ENCODE results near the gene MSI2. TPM values are rescaled to one million over a fixed set of nuclear protein-coding genes. Genes with fewer than 3 reads are reported as not detected.

The MSI2 gene
- total RNA-seq, 6 experiments from 2014 or later: 12.0 to 22.6 (median 19.4) TPM

GRCh38 chr17:57528058-57528451 lies 271.7 kb downstream of the MSI2 start:
- DNase-seq: no peak
- TF ChIP-seq CTCF (IDR thresholded peaks at IDR 0.05) (no peak), POLR2A (IDR thresholded peaks at IDR 0.05) (no peak)
- no peak overlapping the region for H3K27ac ChIP-seq
- no peak overlapping the region for H3K4me3 ChIP-seq
- intact Hi-C loops (cut with DNase I): no loop called here
- peaks cover 0 to 25% (median 6%) of the 10 kb centered on the region in 4 donors for H3K4me1 ChIP-seq
- H3K9me3 ChIP-seq: no peaks in the 10 kb centered on the region
- ATAC-seq: no peak
- H3K27me3 ChIP-seq: no peaks in the 10 kb centered on the region
- WGBS (ENCODE audit: insufficient coverage, low coverage, low lambda C conversion rate, missing lambda C conversion rate): 85% methylated on average over 6 of the region's 7 CpGs
- H3K36me3 ChIP-seq: no peaks in the 10 kb centered on the region

- 69% methylated on average over 3 of the region's 3 CpGs for WGBS (ENCODE audit: insufficient coverage, low coverage, low lambda C conversion rate, missing lambda C conversion rate)
- ATAC-seq (no peak), DNase-seq (no peak)
- no peak overlapping the region for H3K4me3 ChIP-seq
- peaks cover 0 to 33% (median 6%) of the 10 kb centered on the region in 4 donors for H3K4me1 ChIP-seq
- H3K27me3 ChIP-seq: no peaks in the 10 kb centered on the region
- intact Hi-C loops (cut with DNase I): no loop called here
- no peaks in the 10 kb centered on the region for H3K9me3 ChIP-seq
- no peaks in the 10 kb centered on the region for H3K36me3 ChIP-seq
- no peak for TF ChIP-seq POLR2A (IDR thresholded peaks at IDR 0.05)
- TF ChIP-seq CTCF (IDR thresholded peaks at IDR 0.05): no peak
- H3K27ac ChIP-seq: no peak overlapping the region
Observed at GRCh38 chr17:57530026-57530425, 273.7 kb downstream of the MSI2 start.

DNA sequence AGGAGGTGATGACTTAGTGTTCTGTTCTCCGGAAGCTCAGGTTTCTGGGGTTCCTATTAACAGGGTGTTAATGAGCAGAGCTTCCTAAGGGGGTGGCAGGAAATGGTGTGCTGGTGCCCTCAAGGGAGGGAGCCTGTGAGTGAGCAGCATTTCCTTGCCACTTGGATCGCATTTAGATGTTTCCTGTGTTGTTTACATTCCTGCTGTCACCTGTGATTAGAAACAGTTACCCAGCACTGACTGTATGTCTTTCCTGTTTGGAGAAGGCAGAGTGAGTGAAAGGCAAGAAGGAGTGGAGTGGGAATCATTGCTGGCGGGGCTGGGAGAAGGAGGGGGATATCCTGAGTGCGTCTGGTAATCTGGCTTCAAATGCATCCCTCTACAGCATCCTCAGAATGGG lies 274.2 kb downstream of the MSI2 start:
- Histone ChIP-seq H3K9me3 (no peaks in the 10 kb centered on the region), H3K27ac (no peak overlapping the region), H3K36me3 (no peaks in the 10 kb centered on the region), H3K4me3 (no peak overlapping the region), H3K4me1 (peaks cover 0 to 37% (median 7%) of the 10 kb centered on the region in 4 donors), H3K27me3 (no peaks in the 10 kb centered on the region)
- no peak for TF ChIP-seq POLR2A (IDR thresholded peaks at IDR 0.05)
- no peak for TF ChIP-seq CTCF (IDR thresholded peaks at IDR 0.05)
- peak in 3 of 4 donors; percentile 4 to 56 (median 4) for ATAC-seq
- 43% methylated on average over 4 of the region's 4 CpGs for WGBS (ENCODE audit: insufficient coverage, low coverage, low lambda C conversion rate, missing lambda C conversion rate)
- no peak for DNase-seq
- intact Hi-C loops (cut with DNase I): no loop called here

- no peak for DNase-seq
- no peak for ATAC-seq
- Histone ChIP-seq H3K4me3 (no peak overlapping the region), H3K27me3 (no peaks in the 10 kb centered on the region), H3K4me1 (peaks cover 0 to 43% (median 10%) of the 10 kb centered on the region in 4 donors), H3K9me3 (no peaks in the 10 kb centered on the region), H3K27ac (peak overlapping the region in 1 of 3 donors; percentile 62), H3K36me3 (no peaks in the 10 kb centered on the region)
- 97% methylated on average over 7 of the region's 7 CpGs for WGBS (ENCODE audit: insufficient coverage, low coverage, low lambda C conversion rate, missing lambda C conversion rate)
- intact Hi-C loops (cut with DNase I): no loop called here
- TF ChIP-seq CTCF (IDR thresholded peaks at IDR 0.05): no peak
- no peak for TF ChIP-seq POLR2A (IDR thresholded peaks at IDR 0.05)
Observed at GRCh38 chr17:57531078-57531477, 274.8 kb downstream of the MSI2 start.

All from right lobe of liver (tissue), 6 donors.